HepG2 (cell line): ENCODE data around the gene SPTBN5. TPM values are rescaled to one million over a fixed set of nuclear protein-coding genes. Genes with fewer than 3 reads are reported as not detected.

Experiments
- RFXANK ChIP-seq: IDR thresholded peaks from 2 replicates; pipeline ENCODE4 v1.6.1; 2016
- SMC3 ChIP-seq: IDR thresholded peaks from 2 replicates; pipeline ENCODE4 v1.6.1; 2011; ENCODE audit warnings: low read length, improper control_type of control experiment
- SNRNP70 ChIP-seq: fragments of 200-400 bp; formaldehyde crosslinking; IDR thresholded peaks from 2 replicates; pipeline ENCODE4 v1.6.1; 2017; ENCODE audit warnings: mild to moderate bottlenecking, low read depth, low read length, moderate library complexity
- SP1 ChIP-seq, 2 experiments: fragments of 450-650 bp in 1 of 2; sonication (generic) in 1 of 2; formaldehyde crosslinking in 1 of 2; IDR thresholded peaks; 2 replicates each; pipeline versions ENCODE4 v1.4.0 to v1.6.1; 2016 to 2020; ENCODE audit warnings: missing genetic modification reagents in 1 of 2
- XBP1 ChIP-seq: sonication (generic); formaldehyde crosslinking; IDR thresholded peaks from 2 replicates; pipeline ENCODE4 v1.5.0; 2020; ENCODE audit warnings: missing genetic modification reagents
- ZFYVE20 ChIP-seq: sonication (generic); formaldehyde crosslinking; IDR thresholded peaks from 2 replicates; pipeline ENCODE4 v1.8.0; 2023; ENCODE audit warnings: low read depth, mild to moderate bottlenecking, moderate library complexity, missing genetic modification reagents, borderline replicate concordance
- ZNF12 ChIP-seq: sonication (generic); formaldehyde crosslinking; IDR thresholded peaks from 2 replicates; pipeline ENCODE4 v1.5.0; 2020; ENCODE audit warnings: missing genetic modification reagents
- ZNF260 ChIP-seq: sonication (generic); formaldehyde crosslinking; IDR thresholded peaks from 2 replicates; pipeline ENCODE4 v1.4.0; 2020; ENCODE audit warnings: missing genetic modification reagents, low read depth, mild to moderate bottlenecking, borderline replicate concordance
- ZNF264 ChIP-seq: sonication (generic); formaldehyde crosslinking; IDR thresholded peaks from 2 replicates; pipeline ENCODE4 v1.4.0; 2020; ENCODE audit warnings: missing genetic modification reagents
- ZNF329 ChIP-seq: sonication (generic); formaldehyde crosslinking; IDR thresholded peaks from 2 replicates; pipeline ENCODE4 v1.9.0; 2021; ENCODE audit warnings: low read depth, mild to moderate bottlenecking, missing genetic modification reagents
- ZNF33A ChIP-seq: sonication (generic); formaldehyde crosslinking; IDR thresholded peaks from 2 replicates; pipeline ENCODE4 v1.5.1; 2020; ENCODE audit warnings: missing genetic modification reagents, mild to moderate bottlenecking, moderate library complexity, borderline replicate concordance
- ZNF33B ChIP-seq: sonication (generic); formaldehyde crosslinking; IDR thresholded peaks from 2 replicates; pipeline ENCODE4 v1.5.1; 2020; ENCODE audit warnings: mild to moderate bottlenecking, missing genetic modification reagents
- ZNF34 ChIP-seq: sonication (generic); formaldehyde crosslinking; IDR thresholded peaks from 2 replicates; pipeline ENCODE4 v1.4.0; 2020; ENCODE audit warnings: mild to moderate bottlenecking, missing genetic modification reagents, borderline replicate concordance
- ZNF564 ChIP-seq: sonication (generic); formaldehyde crosslinking; IDR thresholded peaks from 2 replicates; pipeline ENCODE4 v1.8.1; 2023; ENCODE audit warnings: mild to moderate bottlenecking, missing genetic modification reagents
- ZNF737 ChIP-seq: sonication (generic); formaldehyde crosslinking; IDR thresholded peaks from 2 replicates; pipeline ENCODE4 v1.5.0; 2020; ENCODE audit warnings: missing genetic modification reagents, mild to moderate bottlenecking, borderline replicate concordance
- polyA plus RNA-seq, 8 experiments: library from polyadenylated mRNA; depleted of rRNA in 3 of 8; stranded (reverse) in 7 of 8; unstranded in 1 of 8; fragments of >200 nt; fragmentation: Illumina TruSeq in 4 of 8; extraction: Trizol in 4 of 8; gene quantifications; 2 replicates each; pipeline versions ENCODE4 v1.2.1 to v1.2.3, GENCODE V29; 2011 to 2016; ENCODE audit warnings: low read depth in 4 of 8, missing spikeins in 1 of 8, mixed read lengths in 1 of 8; ENCODE audit not compliant: insufficient read depth in 1 of 8
- total RNA-seq, 5 experiments: library from RNA; depleted of rRNA; stranded (reverse); fragments of >200 nt; fragmentation: Illumina TruSeq; extraction: Trizol; gene quantifications; 2 replicates each; pipeline ENCODE4 v1.2.3, GENCODE V29; 2016; ENCODE audit warnings: low read depth in 1 of 5
- TF ChIP-seq, protein P1 (sequence below): sonication (generic); formaldehyde crosslinking; IDR thresholded peaks from 2 replicates; pipeline ENCODE4 v1.5.0; 2020; ENCODE audit warnings: mild to moderate bottlenecking, missing genetic modification reagents, borderline replicate concordance
- TF ChIP-seq, protein P2 (sequence below): sonication (generic); formaldehyde crosslinking; IDR thresholded peaks from 2 replicates; pipeline ENCODE4 v1.4.0; 2020; ENCODE audit warnings: low read depth, mild to moderate bottlenecking, missing genetic modification reagents
- TF ChIP-seq, protein P3 (sequence below): sonication (generic); formaldehyde crosslinking; IDR thresholded peaks from 2 replicates; pipeline ENCODE4 v1.4.0; 2020; ENCODE audit warnings: missing genetic modification reagents

The SPTBN5 gene
- total and polyA plus RNA-seq, 2 of the 13 experiments (the other 11 are each of a cell fraction or from before 2014, with no cell fraction given) = 0.01 to 0.07 TPM

DNA sequence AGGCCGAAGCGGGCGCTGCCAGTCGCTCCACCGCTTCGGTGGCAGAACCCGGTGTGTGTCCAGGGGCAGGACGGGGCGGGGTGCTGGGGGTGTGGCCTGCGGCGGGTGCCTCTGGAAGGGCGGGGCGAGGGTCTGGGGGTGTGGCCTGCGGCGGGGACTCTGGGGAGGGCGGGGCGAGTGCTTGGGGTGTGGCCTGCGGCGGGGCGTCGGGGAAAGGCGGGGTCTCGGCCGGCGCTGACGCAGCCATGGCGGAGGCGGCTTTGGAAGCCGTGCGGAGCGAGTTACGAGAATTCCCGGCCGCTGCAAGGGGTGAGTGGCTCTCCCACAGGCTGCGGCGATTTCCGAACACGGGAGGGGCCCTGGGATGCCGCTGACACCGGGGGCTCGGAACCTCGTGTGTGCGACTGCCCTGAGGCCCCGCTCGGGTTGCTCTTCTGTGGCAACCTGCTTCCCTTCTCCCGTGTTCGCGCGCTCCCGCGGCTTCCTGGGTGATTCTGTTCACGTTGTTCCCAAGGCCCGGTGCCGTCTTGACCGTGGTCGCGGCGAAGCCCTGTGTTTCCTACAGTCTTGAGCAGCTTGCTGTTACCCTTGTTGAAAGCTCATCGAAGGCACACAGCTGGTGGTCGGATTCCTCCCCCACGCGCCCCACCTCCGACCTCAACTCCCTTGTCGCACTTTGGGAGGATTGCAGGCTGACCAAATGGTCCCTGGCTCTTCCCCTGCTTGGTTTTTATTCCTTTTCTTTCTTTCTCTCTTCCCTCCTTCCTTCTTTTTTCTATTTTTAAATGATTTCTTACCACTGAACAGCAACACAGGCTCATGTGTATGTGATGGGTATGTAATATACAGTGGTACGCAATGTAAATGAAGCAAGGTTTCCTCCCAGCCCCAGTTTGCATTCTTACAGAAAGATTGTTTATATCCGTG is 65.7 kb downstream of the SPTBN5 start, which contains the start of gene JMJD7 (continued):
- TF ChIP-seq, protein P1, sequence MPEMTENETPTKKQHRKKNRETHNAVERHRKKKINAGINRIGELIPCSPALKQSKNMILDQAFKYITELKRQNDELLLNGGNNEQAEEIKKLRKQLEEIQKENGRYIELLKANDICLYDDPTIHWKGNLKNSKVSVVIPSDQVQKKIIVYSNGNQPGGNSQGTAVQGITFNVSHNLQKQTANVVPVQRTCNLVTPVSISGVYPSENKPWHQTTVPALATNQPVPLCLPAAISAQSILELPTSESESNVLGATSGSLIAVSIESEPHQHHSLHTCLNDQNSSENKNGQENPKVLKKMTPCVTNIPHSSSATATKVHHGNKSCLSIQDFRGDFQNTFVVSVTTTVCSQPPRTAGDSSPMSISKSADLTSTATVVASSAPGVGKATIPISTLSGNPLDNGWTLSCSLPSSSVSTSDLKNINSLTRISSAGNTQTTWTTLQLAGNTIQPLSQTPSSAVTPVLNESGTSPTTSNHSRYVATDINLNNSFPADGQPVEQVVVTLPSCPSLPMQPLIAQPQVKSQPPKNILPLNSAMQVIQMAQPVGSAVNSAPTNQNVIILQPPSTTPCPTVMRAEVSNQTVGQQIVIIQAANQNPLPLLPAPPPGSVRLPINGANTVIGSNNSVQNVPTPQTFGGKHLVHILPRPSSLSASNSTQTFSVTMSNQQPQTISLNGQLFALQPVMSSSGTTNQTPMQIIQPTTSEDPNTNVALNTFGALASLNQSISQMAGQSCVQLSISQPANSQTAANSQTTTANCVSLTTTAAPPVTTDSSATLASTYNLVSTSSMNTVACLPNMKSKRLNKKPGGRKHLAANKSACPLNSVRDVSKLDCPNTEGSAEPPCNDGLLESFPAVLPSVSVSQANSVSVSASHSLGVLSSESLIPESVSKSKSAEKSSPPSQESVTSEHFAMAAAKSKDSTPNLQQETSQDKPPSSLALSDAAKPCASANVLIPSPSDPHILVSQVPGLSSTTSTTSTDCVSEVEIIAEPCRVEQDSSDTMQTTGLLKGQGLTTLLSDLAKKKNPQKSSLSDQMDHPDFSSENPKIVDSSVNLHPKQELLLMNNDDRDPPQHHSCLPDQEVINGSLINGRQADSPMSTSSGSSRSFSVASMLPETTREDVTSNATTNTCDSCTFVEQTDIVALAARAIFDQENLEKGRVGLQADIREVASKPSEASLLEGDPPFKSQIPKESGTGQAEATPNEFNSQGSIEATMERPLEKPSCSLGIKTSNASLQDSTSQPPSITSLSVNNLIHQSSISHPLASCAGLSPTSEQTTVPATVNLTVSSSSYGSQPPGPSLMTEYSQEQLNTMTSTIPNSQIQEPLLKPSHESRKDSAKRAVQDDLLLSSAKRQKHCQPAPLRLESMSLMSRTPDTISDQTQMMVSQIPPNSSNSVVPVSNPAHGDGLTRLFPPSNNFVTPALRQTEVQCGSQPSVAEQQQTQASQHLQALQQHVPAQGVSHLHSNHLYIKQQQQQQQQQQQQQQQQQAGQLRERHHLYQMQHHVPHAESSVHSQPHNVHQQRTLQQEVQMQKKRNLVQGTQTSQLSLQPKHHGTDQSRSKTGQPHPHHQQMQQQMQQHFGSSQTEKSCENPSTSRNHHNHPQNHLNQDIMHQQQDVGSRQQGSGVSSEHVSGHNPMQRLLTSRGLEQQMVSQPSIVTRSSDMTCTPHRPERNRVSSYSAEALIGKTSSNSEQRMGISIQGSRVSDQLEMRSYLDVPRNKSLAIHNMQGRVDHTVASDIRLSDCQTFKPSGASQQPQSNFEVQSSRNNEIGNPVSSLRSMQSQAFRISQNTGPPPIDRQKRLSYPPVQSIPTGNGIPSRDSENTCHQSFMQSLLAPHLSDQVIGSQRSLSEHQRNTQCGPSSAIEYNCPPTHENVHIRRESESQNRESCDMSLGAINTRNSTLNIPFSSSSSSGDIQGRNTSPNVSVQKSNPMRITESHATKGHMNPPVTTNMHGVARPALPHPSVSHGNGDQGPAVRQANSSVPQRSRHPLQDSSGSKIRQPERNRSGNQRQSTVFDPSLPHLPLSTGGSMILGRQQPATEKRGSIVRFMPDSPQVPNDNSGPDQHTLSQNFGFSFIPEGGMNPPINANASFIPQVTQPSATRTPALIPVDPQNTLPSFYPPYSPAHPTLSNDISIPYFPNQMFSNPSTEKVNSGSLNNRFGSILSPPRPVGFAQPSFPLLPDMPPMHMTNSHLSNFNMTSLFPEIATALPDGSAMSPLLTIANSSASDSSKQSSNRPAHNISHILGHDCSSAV (CRISPR knock-in tag) = no peak
- no peak for TF ChIP-seq ZNF33B
- TF ChIP-seq ZNF260 = no peak
- no peak for TF ChIP-seq ZNF33A (CRISPR knock-in tag)
- no peak for TF ChIP-seq RFXANK (CRISPR knock-in tag)
- no peak for TF ChIP-seq ZNF329 (CRISPR knock-in tag)
- no peak for TF ChIP-seq ZNF12 (CRISPR knock-in tag)
- no peak for TF ChIP-seq XBP1
- TF ChIP-seq ZNF264 (CRISPR knock-in tag) = no peak
- no peak for TF ChIP-seq ZNF564 (CRISPR knock-in tag)
- peak; percentile 22; the same call in 1 of the 2 replicates for TF ChIP-seq ZFYVE20 (CRISPR knock-in tag)
- TF ChIP-seq SNRNP70 = no peak
- no peak for TF ChIP-seq SMC3
- TF ChIP-seq ZNF737 (CRISPR knock-in tag) = no peak
- TF ChIP-seq, protein P2, sequence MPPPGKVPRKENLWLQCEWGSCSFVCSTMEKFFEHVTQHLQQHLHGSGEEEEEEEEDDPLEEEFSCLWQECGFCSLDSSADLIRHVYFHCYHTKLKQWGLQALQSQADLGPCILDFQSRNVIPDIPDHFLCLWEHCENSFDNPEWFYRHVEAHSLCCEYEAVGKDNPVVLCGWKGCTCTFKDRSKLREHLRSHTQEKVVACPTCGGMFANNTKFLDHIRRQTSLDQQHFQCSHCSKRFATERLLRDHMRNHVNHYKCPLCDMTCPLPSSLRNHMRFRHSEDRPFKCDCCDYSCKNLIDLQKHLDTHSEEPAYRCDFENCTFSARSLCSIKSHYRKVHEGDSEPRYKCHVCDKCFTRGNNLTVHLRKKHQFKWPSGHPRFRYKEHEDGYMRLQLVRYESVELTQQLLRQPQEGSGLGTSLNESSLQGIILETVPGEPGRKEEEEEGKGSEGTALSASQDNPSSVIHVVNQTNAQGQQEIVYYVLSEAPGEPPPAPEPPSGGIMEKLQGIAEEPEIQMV = no peak
- no peak for TF ChIP-seq ZNF34 (CRISPR knock-in tag)
- TF ChIP-seq SP1 (IDR thresholded peaks at IDR 0.05) = no peak
- peak; percentile 54 for TF ChIP-seq SP1 (CRISPR knock-in tag; IDR thresholded peaks at IDR 0.05)
- TF ChIP-seq, protein P3, sequence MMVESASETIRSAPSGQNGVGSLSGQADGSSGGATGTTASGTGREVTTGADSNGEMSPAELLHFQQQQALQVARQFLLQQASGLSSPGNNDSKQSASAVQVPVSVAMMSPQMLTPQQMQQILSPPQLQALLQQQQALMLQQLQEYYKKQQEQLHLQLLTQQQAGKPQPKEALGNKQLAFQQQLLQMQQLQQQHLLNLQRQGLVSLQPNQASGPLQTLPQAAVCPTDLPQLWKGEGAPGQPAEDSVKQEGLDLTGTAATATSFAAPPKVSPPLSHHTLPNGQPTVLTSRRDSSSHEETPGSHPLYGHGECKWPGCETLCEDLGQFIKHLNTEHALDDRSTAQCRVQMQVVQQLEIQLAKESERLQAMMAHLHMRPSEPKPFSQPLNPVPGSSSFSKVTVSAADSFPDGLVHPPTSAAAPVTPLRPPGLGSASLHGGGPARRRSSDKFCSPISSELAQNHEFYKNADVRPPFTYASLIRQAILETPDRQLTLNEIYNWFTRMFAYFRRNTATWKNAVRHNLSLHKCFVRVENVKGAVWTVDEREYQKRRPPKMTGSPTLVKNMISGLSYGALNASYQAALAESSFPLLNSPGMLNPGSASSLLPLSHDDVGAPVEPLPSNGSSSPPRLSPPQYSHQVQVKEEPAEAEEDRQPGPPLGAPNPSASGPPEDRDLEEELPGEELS (CRISPR knock-in tag) = no peak
